ENCODE results near the gene FAM53A.
"Not testable (repeated sequence)": the region's sequence is repeated elsewhere in the genome, so short reads cannot be mapped to it uniquely, and the experiment has no call there.

The FAM53A gene

GRCh38 chr4:1685235-1686150 lies 1.4 kb upstream of the FAM53A start:
- DNase-seq (ENCODE audit: low spot score): no peak

DNA sequence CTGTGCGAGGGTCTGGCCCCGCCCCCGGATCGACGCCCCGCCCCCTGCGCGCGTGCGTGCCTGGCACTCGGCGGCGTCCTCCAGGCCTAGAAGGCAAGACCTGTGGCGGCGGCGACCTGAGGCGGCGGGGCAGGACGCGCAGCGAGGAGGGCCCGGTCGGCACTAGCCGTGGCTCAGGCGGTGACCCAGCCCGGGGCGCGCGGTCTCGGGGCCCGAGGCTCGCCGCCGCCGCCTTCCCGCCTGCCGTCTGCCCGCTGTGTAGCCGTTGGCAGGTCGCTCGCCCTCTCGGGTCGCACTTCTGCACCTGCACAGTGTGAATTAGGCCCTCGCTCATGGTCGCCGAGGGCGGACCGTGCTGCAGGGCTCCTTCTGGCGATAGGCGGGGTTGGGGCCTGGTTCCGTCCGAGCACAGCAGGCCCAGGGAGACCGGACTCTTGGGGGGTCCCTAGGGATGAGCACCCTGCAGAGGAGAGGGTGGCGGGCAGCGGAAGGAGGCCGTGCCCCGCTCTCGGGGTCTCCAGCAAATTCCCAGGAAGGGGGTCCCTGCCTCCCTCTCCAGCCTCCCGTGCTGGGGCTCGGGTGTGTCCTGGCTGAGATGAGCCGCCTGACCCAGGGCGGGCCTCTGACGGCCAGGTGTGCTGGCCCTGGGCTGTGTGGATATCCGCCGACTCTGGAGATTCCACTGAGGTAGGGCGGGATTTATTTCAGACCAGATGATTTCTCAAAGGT lies 557 bp upstream of the FAM53A start:
- DNase-seq (ENCODE audit: low spot score): no peak

GRCh38 chr4:1683261-1683735 lies 815 bp downstream of the FAM53A start:
- no peak for DNase-seq (ENCODE audit: low spot score)

- DNase-seq (ENCODE audit: low spot score): no peak
Measured at GRCh38 chr4:1682860-1683259, 1.3 kb downstream of the FAM53A start.

GRCh38 chr4:1678244-1678643 lies 5.9 kb downstream of the FAM53A start:
- DNase-seq (ENCODE audit: low spot score): no peak

- DNase-seq (ENCODE audit: low spot score): no peak
Measured at GRCh38 chr4:1676605-1677525, 7.2 kb downstream of the FAM53A start.

DNA sequence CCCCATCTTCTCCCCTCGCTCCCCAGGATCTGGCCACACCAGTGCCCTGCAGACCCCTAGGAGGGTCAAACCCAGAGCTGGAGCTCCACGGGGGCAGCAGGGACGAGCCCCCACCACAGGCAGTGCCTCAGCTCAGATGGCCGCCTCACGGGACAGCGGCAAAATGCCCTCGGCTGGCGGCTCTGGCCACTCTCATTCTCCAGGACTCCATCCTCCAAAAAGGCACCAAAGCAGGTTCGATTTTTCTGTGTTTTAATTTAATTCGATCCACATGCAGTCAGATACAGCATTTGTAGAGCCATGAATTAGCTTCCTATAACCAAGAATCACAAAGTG lies 8.3 kb downstream of the FAM53A start:
- DNase-seq (ENCODE audit: low spot score): no peak

- no peak for DNase-seq (ENCODE audit: low spot score)
Measured at GRCh38 chr4:1675136-1675801, 8.8 kb downstream of the FAM53A start.

GRCh38 chr4:1674682-1675081 lies 9.4 kb downstream of the FAM53A start:
- DNase-seq (ENCODE audit: low spot score): no peak

DNA sequence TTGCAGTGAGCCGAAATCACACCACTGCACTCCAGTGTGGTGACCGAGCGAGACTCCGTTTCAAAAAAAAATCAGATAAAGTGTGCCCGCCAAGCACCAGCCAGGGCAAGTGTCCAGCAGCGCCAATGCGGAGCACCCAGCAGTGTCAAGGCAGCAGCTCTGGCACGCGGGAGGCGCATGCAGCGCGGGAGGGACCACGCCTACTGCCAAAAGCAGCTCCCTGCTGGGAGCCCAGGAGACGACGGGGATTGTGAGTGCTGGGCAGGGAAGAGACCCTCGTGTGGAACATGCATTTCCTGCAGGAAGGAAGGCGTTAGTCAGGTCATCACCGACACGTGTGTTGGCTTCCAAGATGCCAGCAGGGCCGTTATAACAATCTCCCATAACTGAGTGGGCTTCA lies 10.4 kb downstream of the FAM53A start:
- no peak for DNase-seq (ENCODE audit: low spot score)

DNA sequence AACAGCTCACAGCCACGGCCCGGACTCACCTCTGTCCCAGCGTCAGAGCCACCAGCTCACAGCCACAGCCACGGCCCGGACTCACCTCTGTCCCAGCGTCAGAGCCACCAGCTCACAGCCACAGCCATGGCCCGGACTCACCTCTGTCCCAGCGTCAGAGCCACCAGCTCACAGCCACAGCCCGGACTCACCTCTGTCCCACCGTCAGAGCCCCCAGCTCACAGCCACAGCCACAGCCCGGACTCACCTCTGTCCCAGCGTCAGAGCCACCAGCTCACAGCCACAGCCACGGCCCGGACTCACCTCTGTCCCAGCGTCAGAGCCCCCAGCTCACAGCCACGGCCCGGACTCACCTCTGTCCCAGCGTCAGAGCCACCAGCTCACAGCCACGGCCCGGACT lies 13.1 kb downstream of the FAM53A start:
- not testable (repeated sequence) for DNase-seq (ENCODE audit: low spot score)

GRCh38 chr4:1670279-1670678 lies 13.8 kb downstream of the FAM53A start:
- DNase-seq (ENCODE audit: low spot score): no peak

DNA sequence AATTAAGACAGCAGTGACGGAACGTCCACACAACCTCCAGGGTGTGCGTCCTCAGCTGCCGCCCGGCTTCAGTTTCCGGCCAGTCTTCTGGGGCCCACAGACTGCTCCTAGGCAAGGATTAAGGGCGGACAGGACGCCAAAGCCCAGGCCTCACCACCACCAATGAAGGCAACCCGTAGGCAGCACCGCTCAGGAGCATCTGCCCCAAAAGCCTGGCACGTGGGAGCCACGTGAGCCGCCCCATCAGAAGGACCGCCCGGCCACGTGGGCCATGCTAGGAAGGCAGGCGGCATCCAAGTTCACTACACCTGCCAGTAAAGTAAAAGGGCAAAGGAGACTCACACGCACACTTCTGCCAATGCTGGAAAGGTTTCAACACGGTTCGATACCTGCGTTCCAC lies 14.3 kb downstream of the FAM53A start:
- DNase-seq (ENCODE audit: low spot score): no peak

- DNase-seq (ENCODE audit: low spot score): no peak
Measured at GRCh38 chr4:1669270-1669669, 14.8 kb downstream of the FAM53A start.

DNA sequence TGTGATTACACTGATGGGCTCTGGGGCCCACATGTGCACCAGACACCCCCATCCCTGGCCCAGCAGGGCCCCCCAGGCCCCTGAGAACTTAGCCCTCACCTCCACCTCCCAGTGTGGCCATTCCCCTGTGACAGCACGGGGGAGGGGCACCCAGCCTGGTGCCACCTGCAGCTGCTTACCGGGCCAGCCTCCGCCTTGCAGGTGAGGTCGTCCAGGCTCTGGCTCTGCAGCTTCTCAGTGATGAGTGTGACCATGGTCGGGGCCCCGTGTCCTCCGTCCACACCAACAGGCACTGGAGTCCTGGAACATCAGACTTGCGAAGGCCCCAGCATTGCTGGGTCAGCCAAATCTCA lies 15.6 kb downstream of the FAM53A start:
- no peak for DNase-seq (ENCODE audit: low spot score)

DNA sequence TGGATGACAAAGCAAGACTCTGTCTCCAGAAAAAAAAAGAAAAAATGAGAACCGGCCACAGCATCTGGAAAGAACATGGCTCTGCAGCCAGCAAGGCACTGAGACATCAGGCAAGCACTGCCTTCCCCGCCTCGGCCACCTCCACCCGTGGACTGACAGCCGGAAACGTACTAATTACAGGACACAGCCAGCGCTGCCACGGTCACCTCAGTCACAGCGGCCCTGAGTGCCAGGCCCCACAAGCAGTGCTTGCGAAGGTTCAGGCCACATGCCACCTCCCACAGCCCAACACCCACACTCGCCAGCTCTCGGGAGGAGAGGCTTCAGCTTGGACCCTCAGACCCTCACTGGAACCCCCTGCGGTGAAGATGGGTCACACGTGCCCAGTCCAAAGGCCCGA lies 16.8 kb downstream of the FAM53A start:
- DNase-seq (ENCODE audit: low spot score): no peak

GRCh38 chr4:1666391-1666790 lies 17.7 kb downstream of the FAM53A start:
- no peak for DNase-seq (ENCODE audit: low spot score)

- no peak for DNase-seq (ENCODE audit: low spot score)
Measured at GRCh38 chr4:1664141-1664540, 20.0 kb downstream of the FAM53A start.

DNA sequence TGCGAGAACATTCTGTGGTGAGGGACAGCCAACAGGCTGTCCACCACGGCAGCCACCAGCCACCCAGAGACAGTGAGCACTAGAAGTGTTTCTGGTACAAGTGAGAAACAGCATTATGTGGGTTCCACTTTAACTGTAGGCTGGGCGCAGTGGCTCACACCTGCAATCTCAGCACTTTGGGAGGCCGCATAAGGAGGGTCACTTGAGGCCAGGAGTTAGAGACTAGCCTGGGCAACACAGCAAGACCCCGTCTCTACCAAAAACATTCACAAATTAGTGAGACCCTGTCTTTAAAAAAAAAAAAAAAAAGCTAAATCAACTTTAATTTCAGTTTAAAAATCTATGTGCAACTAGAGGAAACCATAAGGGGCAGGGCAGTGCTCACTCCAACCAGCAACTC lies 20.6 kb downstream of the FAM53A start:
- no peak for DNase-seq (ENCODE audit: low spot score)

GRCh38 chr4:1661695-1662094 lies 22.4 kb downstream of the FAM53A start:
- DNase-seq (ENCODE audit: low spot score): no peak

GRCh38 chr4:1660948-1661677 lies 23.0 kb downstream of the FAM53A start:
- no peak for DNase-seq (ENCODE audit: low spot score)

All from CD4-positive, alpha-beta T cell treated with Interleukin-6 at 100 ng/mL for 8 hours (primary cell).